Caco-2 (cell line): Measurements from ENCODE around the gene CCDC175. TPM values are rescaled to one million over a fixed set of nuclear protein-coding genes. Genes with fewer than 3 reads are reported as not detected.

Experiments
- BruUV-seq: library from RNA; stranded (reverse); fragments of 400-500 nt; replicated peaks from 2 replicates; lab custom pipeline; 2021; lab: Mats Ljungman, UMichigan
- CTCF ChIA-PET: fragments of 300-600 bp; sonication (Branson Sonifier 250); formaldehyde crosslinking; loops from one replicate; lab custom pipeline; 2022; ENCODE audit warnings: antibody characterized with exemption; lab: Charles Lee
- POLR2A ChIA-PET: fragments of 300-600 bp; sonication (Branson Sonifier 250); formaldehyde crosslinking; loops from one replicate; lab custom pipeline; 2022; ENCODE audit warnings: antibody characterized with exemption; lab: Charles Lee
- DNase-seq, 2 experiments: peaks; one replicate each; pipeline versions ENCODE4 v3.0.0 to v3.0.0-alpha.2; 2020 to 2022
- H3K27me3 ChIP-seq: replicated peaks from 2 replicates; pipeline ENCODE4 v1.6.0; 2011; ENCODE audit warnings: low read length; ENCODE audit not compliant: control insufficient read depth, insufficient read depth
- H3K36me3 ChIP-seq: 2 replicates; pipeline ENCODE4 v1.5.1; 2011; ENCODE audit warnings: low read length; ENCODE audit not compliant: control insufficient read depth, insufficient read depth
- H3K4me1 ChIP-seq: fragments of 250-450 bp; sonication (Bioruptor Pico); 2 replicates; pipeline ENCODE4 v1.5.1; 2020; ENCODE audit warnings: mild to moderate bottlenecking
- H3K4me3 ChIP-seq: 2 replicates; pipeline ENCODE4 v1.5.1; 2011; ENCODE audit warnings: low read depth, mild to moderate bottlenecking, control low read depth, low read length
- H3K9me3 ChIP-seq: fragments of 250-450 bp; sonication (Bioruptor Pico); 2 replicates; pipeline ENCODE4 v1.5.1; 2020; ENCODE audit warnings: mild to moderate bottlenecking, moderate library complexity
- H3K27ac Mint-ChIP-seq: one replicate; pipeline ENCODE4 v1.8.0; 2022; ENCODE audit warnings: mixed read lengths; ENCODE audit not compliant: unreplicated experiment
- H3K27me3 Mint-ChIP-seq: one replicate; pipeline ENCODE4 v1.8.0; 2022; ENCODE audit warnings: mixed read lengths; ENCODE audit not compliant: insufficient read depth, unreplicated experiment
- H3K36me3 Mint-ChIP-seq: one replicate; pipeline ENCODE4 v1.8.0; 2022; ENCODE audit warnings: mild to moderate bottlenecking, mixed read lengths; ENCODE audit not compliant: insufficient read depth, unreplicated experiment
- H3K4me1 Mint-ChIP-seq: one replicate; pipeline ENCODE4 v1.8.0; 2022; ENCODE audit warnings: low read depth, mixed read lengths; ENCODE audit not compliant: unreplicated experiment
- H3K4me3 Mint-ChIP-seq: one replicate; pipeline ENCODE4 v1.8.0; 2022; ENCODE audit warnings: mild to moderate bottlenecking, moderate library complexity, mixed read lengths; ENCODE audit not compliant: unreplicated experiment
- H3K9me3 Mint-ChIP-seq: one replicate; pipeline ENCODE4 v1.8.0; 2022; ENCODE audit warnings: mixed read lengths; ENCODE audit not compliant: unreplicated experiment
- intact Hi-C: fragments of 100-400 bp; cut with micrococcal nuclease; formaldehyde crosslinking; loops from one replicate; pipeline ENCODE4 v1.10.0; 2022; ENCODE audit not compliant: unreplicated experiment
- total RNA-seq: library from RNA; stranded (reverse); gene quantifications from 2 replicates; pipeline ENCODE4 v1.2.3, GENCODE V29; 2022
- TF ChIP-seq, protein P1 (sequence below), 2 experiments: fragments of 200-600 bp in 1 of 2; IDR thresholded peaks; 1 replicate in 1 of 2; 2 replicates in 1 of 2; pipeline versions ENCODE4 v1.5.1 to v1.8.0; 2011 to 2022; ENCODE audit warnings: antibody characterized with exemption in 1 of 2, control low read depth in 1 of 2, inconsistent platforms in 1 of 2, low read depth in 1 of 2, low read length in 1 of 2, mild to moderate bottlenecking in 1 of 2, moderate library complexity in 1 of 2; ENCODE audit not compliant: insufficient read depth in 1 of 2, severe bottlenecking in 1 of 2, unreplicated experiment in 1 of 2

Gene CCDC175
- total RNA-seq, 1 experiment from 2014 or later = not detected

DNA sequence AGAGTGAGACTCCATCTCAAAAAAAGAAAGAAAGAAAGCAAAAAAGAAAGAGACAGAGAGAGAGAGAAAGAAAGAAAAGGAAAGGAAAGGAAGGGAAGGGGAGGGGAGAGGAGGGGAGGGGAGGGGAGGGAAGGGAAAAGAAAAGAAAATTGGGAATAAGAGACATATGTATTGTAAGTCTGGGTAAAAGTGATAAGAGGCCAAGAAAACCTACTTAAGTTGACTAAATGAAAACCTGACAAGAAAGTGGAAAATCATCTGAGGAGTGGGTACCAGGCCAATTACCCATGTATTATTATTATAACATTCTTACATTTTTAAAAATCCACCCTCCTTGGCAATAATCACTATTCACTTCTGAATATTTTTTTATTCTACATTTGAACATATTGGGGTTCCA, 46.3 kb downstream of the CCDC175 start:
- H3K4me1 ChIP-seq = no peaks in the 10 kb centered on the region
- TF ChIP-seq, protein P1, sequence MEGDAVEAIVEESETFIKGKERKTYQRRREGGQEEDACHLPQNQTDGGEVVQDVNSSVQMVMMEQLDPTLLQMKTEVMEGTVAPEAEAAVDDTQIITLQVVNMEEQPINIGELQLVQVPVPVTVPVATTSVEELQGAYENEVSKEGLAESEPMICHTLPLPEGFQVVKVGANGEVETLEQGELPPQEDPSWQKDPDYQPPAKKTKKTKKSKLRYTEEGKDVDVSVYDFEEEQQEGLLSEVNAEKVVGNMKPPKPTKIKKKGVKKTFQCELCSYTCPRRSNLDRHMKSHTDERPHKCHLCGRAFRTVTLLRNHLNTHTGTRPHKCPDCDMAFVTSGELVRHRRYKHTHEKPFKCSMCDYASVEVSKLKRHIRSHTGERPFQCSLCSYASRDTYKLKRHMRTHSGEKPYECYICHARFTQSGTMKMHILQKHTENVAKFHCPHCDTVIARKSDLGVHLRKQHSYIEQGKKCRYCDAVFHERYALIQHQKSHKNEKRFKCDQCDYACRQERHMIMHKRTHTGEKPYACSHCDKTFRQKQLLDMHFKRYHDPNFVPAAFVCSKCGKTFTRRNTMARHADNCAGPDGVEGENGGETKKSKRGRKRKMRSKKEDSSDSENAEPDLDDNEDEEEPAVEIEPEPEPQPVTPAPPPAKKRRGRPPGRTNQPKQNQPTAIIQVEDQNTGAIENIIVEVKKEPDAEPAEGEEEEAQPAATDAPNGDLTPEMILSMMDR (IDR thresholded peaks at IDR 0.05; ENCODE audit: insufficient read depth in 1 of 2, low read depth in 1 of 2, low read length in 1 of 2, severe bottlenecking in 1 of 2, unreplicated experiment in 1 of 2) = no peak
- BruUV-seq = no TSS peak
- H3K9me3 ChIP-seq = peaks cover 5% of the 10 kb centered on the region; the same call in 1 of the 2 replicates
- CTCF ChIA-PET = no interaction called here
- no peaks in the 10 kb centered on the region for H3K36me3 ChIP-seq
- POLR2A ChIA-PET = no interaction called here
- H3K4me3 ChIP-seq = no peak overlapping the region
- intact Hi-C loops = no loop called here
- no peaks in the 10 kb centered on the region for H3K27me3 ChIP-seq
- Mint-ChIP-seq H3K27ac (no peak overlapping the region), H3K27me3 (no peaks in the 10 kb centered on the region), H3K36me3 (no peaks in the 10 kb centered on the region), H3K4me1 (no peaks in the 10 kb centered on the region), H3K4me3 (no peak overlapping the region), H3K9me3 (peaks cover 14% of the 10 kb centered on the region)
- no peak for DNase-seq

DNA sequence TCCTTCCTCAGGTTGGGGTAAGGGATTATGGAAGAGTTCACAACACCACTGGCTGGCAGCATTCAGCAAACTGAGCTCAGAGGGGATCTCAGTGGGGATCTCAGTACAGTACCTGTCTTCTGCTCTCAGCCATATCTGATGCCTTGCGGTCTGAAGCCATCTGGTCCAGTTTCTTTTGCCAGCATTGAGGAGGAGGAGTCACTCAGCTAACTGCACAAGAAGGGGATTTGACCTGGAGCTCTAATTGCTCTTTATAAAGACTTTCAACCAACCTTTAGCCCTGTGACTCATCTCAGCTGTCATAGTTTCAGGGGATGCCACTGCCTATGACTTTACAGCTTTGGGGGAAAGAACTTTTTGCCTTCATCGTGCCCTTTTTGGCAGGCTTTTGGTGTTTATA, 47.4 kb downstream of the CCDC175 start:
- peaks cover 14% of the 10 kb centered on the region for H3K9me3 Mint-ChIP-seq
- no peak for DNase-seq

DNA sequence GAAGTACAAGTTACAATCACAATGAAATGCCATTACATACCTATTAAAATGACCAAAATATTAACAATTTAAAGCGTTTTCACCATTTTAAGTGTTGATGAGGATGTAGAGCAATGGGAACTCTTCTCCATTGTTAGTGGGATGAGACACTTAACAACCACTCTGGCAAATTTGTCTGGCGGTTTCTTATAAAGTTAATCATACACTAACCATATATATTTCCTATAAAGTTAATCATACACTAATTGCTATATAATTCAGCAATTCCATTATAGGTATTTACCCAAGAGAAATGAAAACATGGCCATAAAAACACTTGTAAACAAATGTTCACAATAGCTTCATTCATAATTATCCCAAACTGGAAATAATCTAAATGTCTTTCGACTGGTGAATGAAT, 56.4 kb downstream of the CCDC175 start:
- Mint-ChIP-seq H3K27me3 (peaks cover 3% of the 10 kb centered on the region), H3K36me3 (no peaks in the 10 kb centered on the region), H3K4me3 (no peak overlapping the region), H3K27ac (no peak overlapping the region), H3K9me3 (no peaks in the 10 kb centered on the region), H3K4me1 (no peaks in the 10 kb centered on the region)
- POLR2A ChIA-PET = no interaction called here
- Histone ChIP-seq H3K4me3 (no peak overlapping the region), H3K4me1 (no peaks in the 10 kb centered on the region), H3K9me3 (no peaks in the 10 kb centered on the region), H3K27me3 (no peaks in the 10 kb centered on the region), H3K36me3 (no peaks in the 10 kb centered on the region)
- intact Hi-C loops = no loop called here
- DNase-seq = no peak
- BruUV-seq = no TSS peak
- CTCF ChIA-PET = no interaction called here
- TF ChIP-seq, protein P1 (IDR thresholded peaks at IDR 0.05; ENCODE audit: insufficient read depth in 1 of 2, low read depth in 1 of 2, low read length in 1 of 2, severe bottlenecking in 1 of 2, unreplicated experiment in 1 of 2) = no peak

More for the DNA sequence above, 47.4 kb downstream of the CCDC175 start:
- no peaks in the 10 kb centered on the region for H3K36me3 ChIP-seq
- ChIA-PET POLR2A (no interaction called here), CTCF (no interaction called here)
- peaks cover 5% of the 10 kb centered on the region; the same call in 1 of the 2 replicates for H3K9me3 ChIP-seq
- H3K4me1 ChIP-seq = no peaks in the 10 kb centered on the region
- Mint-ChIP-seq H3K4me3 (no peak overlapping the region), H3K27ac (no peak overlapping the region), H3K36me3 (no peaks in the 10 kb centered on the region), H3K27me3 (no peaks in the 10 kb centered on the region), H3K4me1 (no peaks in the 10 kb centered on the region)
- intact Hi-C loops = no loop called here
- no peak overlapping the region for H3K4me3 ChIP-seq
- TF ChIP-seq, protein P1 (IDR thresholded peaks at IDR 0.05; ENCODE audit: insufficient read depth in 1 of 2, low read depth in 1 of 2, low read length in 1 of 2, severe bottlenecking in 1 of 2, unreplicated experiment in 1 of 2) = no peak
- no TSS peak for BruUV-seq
- no peaks in the 10 kb centered on the region for H3K27me3 ChIP-seq
